ENCODE results near the gene SDS.

Gene SDS

GRCh38 chr12:113398346-113399290 lies 5.1 kb downstream of the SDS start:
- Histone ChIP-seq H3K4me3 (no peak overlapping the region), H3K9me3 (ENCODE audit: low read depth, low read length) (no peaks in the 10 kb centered on the region), H3K36me3 (ENCODE audit: insufficient read depth, low read length) (no peaks in the 10 kb centered on the region), H3K9ac (ENCODE audit: insufficient read length) (no peak overlapping the region), H3K27ac (no peak overlapping the region)
- no peak for DNase-seq (ENCODE audit: low read depth, low spot score)
- no peak for TF ChIP-seq POLR2AphosphoS5 (IDR thresholded peaks at IDR 0.05; ENCODE audit: borderline replicate concordance, low read depth, low read length)

GRCh38 chr12:113397497-113398197 lies 6.0 kb downstream of the SDS start:
- Histone ChIP-seq H3K9me3 (ENCODE audit: low read depth, low read length) (no peaks in the 10 kb centered on the region), H3K9ac (ENCODE audit: insufficient read length) (no peak overlapping the region), H3K4me3 (no peak overlapping the region), H3K36me3 (ENCODE audit: insufficient read depth, low read length) (no peaks in the 10 kb centered on the region), H3K27ac (no peak overlapping the region)
- no peak for DNase-seq (ENCODE audit: low read depth, low spot score)
- TF ChIP-seq POLR2AphosphoS5 (IDR thresholded peaks at IDR 0.05; ENCODE audit: borderline replicate concordance, low read depth, low read length) = no peak
- no peak for TF ChIP-seq EZH2 (IDR thresholded peaks at IDR 0.05)
- TF ChIP-seq FOXP2 (optimal IDR thresholded peaks at IDR 0.05; ENCODE audit: control extremely low read depth, extremely low read length, insufficient read depth) = no peak

- 0 out of 2 replicates have a peak overlapping the region, but pooled peaks have one; percentile 42 for H3K27ac ChIP-seq
- no peak overlapping the region for H3K4me3 ChIP-seq
- H3K9me3 ChIP-seq (ENCODE audit: low read depth, low read length) = no peaks in the 10 kb centered on the region
- H3K36me3 ChIP-seq (ENCODE audit: insufficient read depth, low read length) = no peaks in the 10 kb centered on the region
- no peak overlapping the region for H3K9ac ChIP-seq (ENCODE audit: insufficient read length)
- TF ChIP-seq EZH2 (IDR thresholded peaks at IDR 0.05) = no peak
- TF ChIP-seq FOXP2 (optimal IDR thresholded peaks at IDR 0.05; ENCODE audit: control extremely low read depth, extremely low read length, insufficient read depth) = no peak
- TF ChIP-seq POLR2AphosphoS5 (IDR thresholded peaks at IDR 0.05; ENCODE audit: borderline replicate concordance, low read depth, low read length) = no peak
- DNase-seq (ENCODE audit: low read depth, low spot score) = no peak
Measured at GRCh38 chr12:113396828-113397496, 6.7 kb downstream of the SDS start.

GRCh38 chr12:113396200-113396599 lies 7.5 kb downstream of the SDS start:
- DNase-seq (ENCODE audit: low read depth, low spot score) = no peak
- no peak overlapping the region for H3K9ac ChIP-seq (ENCODE audit: insufficient read length)
- no peaks in the 10 kb centered on the region for H3K9me3 ChIP-seq (ENCODE audit: low read depth, low read length)
- no peaks in the 10 kb centered on the region for H3K36me3 ChIP-seq (ENCODE audit: insufficient read depth, low read length)
- H3K4me3 ChIP-seq = no peak overlapping the region
- H3K27ac ChIP-seq = peak overlapping the region; percentile 59; the same call in 1 of the 2 replicates
- TF ChIP-seq FOXP2 (optimal IDR thresholded peaks at IDR 0.05; ENCODE audit: control extremely low read depth, extremely low read length, insufficient read depth) (no peak), POLR2AphosphoS5 (IDR thresholded peaks at IDR 0.05; ENCODE audit: borderline replicate concordance, low read depth, low read length) (no peak), EZH2 (IDR thresholded peaks at IDR 0.05) (no peak)

GRCh38 chr12:113395119-113395518 lies 8.6 kb downstream of the SDS start:
- no peak for DNase-seq (ENCODE audit: low read depth, low spot score)
- H3K36me3 ChIP-seq (ENCODE audit: insufficient read depth, low read length) = no peaks in the 10 kb centered on the region
- no peak overlapping the region for H3K27ac ChIP-seq
- no peaks in the 10 kb centered on the region for H3K9me3 ChIP-seq (ENCODE audit: low read depth, low read length)
- H3K4me3 ChIP-seq = no peak overlapping the region
- TF ChIP-seq POLR2AphosphoS5 (IDR thresholded peaks at IDR 0.05; ENCODE audit: borderline replicate concordance, low read depth, low read length) (no peak), FOXP2 (optimal IDR thresholded peaks at IDR 0.05; ENCODE audit: control extremely low read depth, extremely low read length, insufficient read depth) (no peak), EZH2 (IDR thresholded peaks at IDR 0.05) (no peak)
- no peak overlapping the region for H3K9ac ChIP-seq (ENCODE audit: insufficient read length)

- no peak overlapping the region for H3K27ac ChIP-seq
- no peaks in the 10 kb centered on the region for H3K9me3 ChIP-seq (ENCODE audit: low read depth, low read length)
- DNase-seq (ENCODE audit: low read depth, low spot score) = no peak
- no peak overlapping the region for H3K4me3 ChIP-seq
- TF ChIP-seq POLR2AphosphoS5 (IDR thresholded peaks at IDR 0.05; ENCODE audit: borderline replicate concordance, low read depth, low read length) (no peak), EZH2 (IDR thresholded peaks at IDR 0.05) (no peak), FOXP2 (optimal IDR thresholded peaks at IDR 0.05; ENCODE audit: control extremely low read depth, extremely low read length, insufficient read depth) (no peak)
- no peak overlapping the region for H3K9ac ChIP-seq (ENCODE audit: insufficient read length)
- no peaks in the 10 kb centered on the region for H3K36me3 ChIP-seq (ENCODE audit: insufficient read depth, low read length)
Measured at GRCh38 chr12:113393749-113394148, 9.9 kb downstream of the SDS start.

GRCh38 chr12:113392988-113393579 lies 10.6 kb downstream of the SDS start:
- Histone ChIP-seq H3K36me3 (ENCODE audit: insufficient read depth, low read length) (no peaks in the 10 kb centered on the region), H3K9me3 (ENCODE audit: low read depth, low read length) (no peaks in the 10 kb centered on the region), H3K27ac (no peak overlapping the region), H3K4me3 (no peak overlapping the region), H3K9ac (ENCODE audit: insufficient read length) (no peak overlapping the region)
- TF ChIP-seq EZH2 (IDR thresholded peaks at IDR 0.05) (no peak), FOXP2 (optimal IDR thresholded peaks at IDR 0.05; ENCODE audit: control extremely low read depth, extremely low read length, insufficient read depth) (no peak), POLR2AphosphoS5 (IDR thresholded peaks at IDR 0.05; ENCODE audit: borderline replicate concordance, low read depth, low read length) (no peak)
- no peak for DNase-seq (ENCODE audit: low read depth, low spot score)

GRCh38 chr12:113392520-113392919 lies 11.2 kb downstream of the SDS start:
- Histone ChIP-seq H3K9me3 (ENCODE audit: low read depth, low read length) (no peaks in the 10 kb centered on the region), H3K4me3 (no peak overlapping the region), H3K36me3 (ENCODE audit: insufficient read depth, low read length) (no peaks in the 10 kb centered on the region), H3K27ac (no peak overlapping the region), H3K9ac (ENCODE audit: insufficient read length) (no peak overlapping the region)
- TF ChIP-seq EZH2 (IDR thresholded peaks at IDR 0.05) (no peak), FOXP2 (optimal IDR thresholded peaks at IDR 0.05; ENCODE audit: control extremely low read depth, extremely low read length, insufficient read depth) (no peak), POLR2AphosphoS5 (IDR thresholded peaks at IDR 0.05; ENCODE audit: borderline replicate concordance, low read depth, low read length) (no peak)
- no peak for DNase-seq (ENCODE audit: low read depth, low spot score)

Measured in SK-N-MC (cell line).